ENCODE results near the gene TOMM20. TPM values are rescaled to one million over a fixed set of nuclear protein-coding genes. Genes with fewer than 3 reads are reported as not detected.
"Not testable (repeated sequence)": the region's sequence is repeated elsewhere in the genome, so short reads cannot be mapped to it uniquely, and the experiment has no call there.

The TOMM20 gene
- total and polyA plus RNA-seq, 2 experiments from 2014 or later: 75.7 to 103 TPM

GRCh38 chr1:235098991-235099390, 29.6 kb downstream of the TOMM20 start:
- Histone ChIP-seq H3F3A (ENCODE audit: insufficient read depth) (no peaks in the 10 kb centered on the region), H3K4me1 (ENCODE audit: insufficient read depth) (no peaks in the 10 kb centered on the region), H3K27me3 (replicated peaks; ENCODE audit: insufficient read depth) (no peaks in the 10 kb centered on the region), H3K79me2 (ENCODE audit: insufficient read depth) (no peaks in the 10 kb centered on the region), H3K9me2 (ENCODE audit: insufficient read depth) (no peaks in the 10 kb centered on the region), H3K4me2 (ENCODE audit: unreplicated experiment) (no peak overlapping the region), H3K36me3 (ENCODE audit: low read depth) (no peaks in the 10 kb centered on the region), H3K27ac (no peak overlapping the region), H2AFZ (no peak overlapping the region), H4K20me1 (ENCODE audit: insufficient read depth) (no peaks in the 10 kb centered on the region), H3K9me3 (ENCODE audit: low read depth) (no peaks in the 10 kb centered on the region), H3K9ac (no peak overlapping the region), H3K4me3 (no peak overlapping the region)
- in situ Hi-C loops (cut with MboI): no loop called here
- no peak for DNase-seq
- 88 to 95% methylated on average over 8 to 9 of the region's 9 CpGs for WGBS, 2 experiments (ENCODE audit: low coverage in 1 of 2, low lambda C conversion rate in 2 of 2, missing lambda C conversion rate in 2 of 2)
- TF ChIP-seq EZH2 (IDR thresholded peaks at IDR 0.05; ENCODE audit: insufficient read depth, poor library complexity, severe bottlenecking): no peak
- no peak for TF ChIP-seq EZH2phosphoT487 (IDR thresholded peaks at IDR 0.05; ENCODE audit: insufficient read depth, low read depth)

- H3K4me1 ChIP-seq (ENCODE audit: insufficient read depth): peaks cover 2% of the 10 kb centered on the region
- no peak overlapping the region for H2AFZ ChIP-seq
- no peaks in the 10 kb centered on the region for H3K36me3 ChIP-seq (ENCODE audit: low read depth)
- H3K4me2 ChIP-seq (ENCODE audit: unreplicated experiment): no peak overlapping the region
- H3K9me3 ChIP-seq (ENCODE audit: low read depth): no peaks in the 10 kb centered on the region
- H3K27me3 ChIP-seq (replicated peaks; ENCODE audit: insufficient read depth): no peaks in the 10 kb centered on the region
- DNase-seq: no peak
- no peak overlapping the region for H3K27ac ChIP-seq
- no peak overlapping the region for H3K9ac ChIP-seq
- no peaks in the 10 kb centered on the region for H3K9me2 ChIP-seq (ENCODE audit: insufficient read depth)
- no peak overlapping the region for H3K4me3 ChIP-seq
- WGBS, 2 experiments (ENCODE audit: low coverage in 1 of 2, low lambda C conversion rate in 2 of 2, missing lambda C conversion rate in 2 of 2): 84% methylated on average over 6 of the region's 6 CpGs
- no peaks in the 10 kb centered on the region for H4K20me1 ChIP-seq (ENCODE audit: insufficient read depth)
- no peaks in the 10 kb centered on the region for H3F3A ChIP-seq (ENCODE audit: insufficient read depth)
- no peaks in the 10 kb centered on the region for H3K79me2 ChIP-seq (ENCODE audit: insufficient read depth)
- TF ChIP-seq EZH2 (IDR thresholded peaks at IDR 0.05; ENCODE audit: insufficient read depth, poor library complexity, severe bottlenecking): no peak
- no peak for TF ChIP-seq EZH2phosphoT487 (IDR thresholded peaks at IDR 0.05; ENCODE audit: insufficient read depth, low read depth)
- in situ Hi-C loops (cut with MboI): no loop called here
Observed at GRCh38 chr1:235098547-235098946, 30.1 kb downstream of the TOMM20 start.

GRCh38 chr1:235097501-235097900, 31.1 kb downstream of the TOMM20 start:
- H3F3A ChIP-seq (ENCODE audit: insufficient read depth); H3K4me1 ChIP-seq (ENCODE audit: insufficient read depth); H3K27me3 ChIP-seq (replicated peaks; ENCODE audit: insufficient read depth); H3K27ac ChIP-seq; H3K4me3 ChIP-seq; H3K9ac ChIP-seq; H2AFZ ChIP-seq; DNase-seq; H3K36me3 ChIP-seq (ENCODE audit: low read depth); H3K79me2 ChIP-seq (ENCODE audit: insufficient read depth); H3K9me3 ChIP-seq (ENCODE audit: low read depth); in situ Hi-C loops (cut with MboI); H3K4me2 ChIP-seq (ENCODE audit: unreplicated experiment); H4K20me1 ChIP-seq (ENCODE audit: insufficient read depth); H3K9me2 ChIP-seq (ENCODE audit: insufficient read depth): not testable (repeated sequence)
- WGBS, 2 experiments (ENCODE audit: low coverage in 1 of 2, low lambda C conversion rate in 2 of 2, missing lambda C conversion rate in 2 of 2): 83 to 90% methylated on average over 14 of the region's 14 CpGs

GRCh38 chr1:235095938-235096562, 32.6 kb downstream of the TOMM20 start:
- no peak for DNase-seq
- no peaks in the 10 kb centered on the region for H3K79me2 ChIP-seq (ENCODE audit: insufficient read depth)
- no peak overlapping the region for H3K9ac ChIP-seq
- H3K27me3 ChIP-seq (replicated peaks; ENCODE audit: insufficient read depth): no peaks in the 10 kb centered on the region
- H3K4me1 ChIP-seq (ENCODE audit: insufficient read depth): peaks cover 8% of the 10 kb centered on the region
- no peaks in the 10 kb centered on the region for H3K36me3 ChIP-seq (ENCODE audit: low read depth)
- TF ChIP-seq EZH2phosphoT487 (IDR thresholded peaks at IDR 0.05; ENCODE audit: insufficient read depth, low read depth): no peak
- H3K4me2 ChIP-seq (ENCODE audit: unreplicated experiment): no peak overlapping the region
- no peaks in the 10 kb centered on the region for H3K9me2 ChIP-seq (ENCODE audit: insufficient read depth)
- H2AFZ ChIP-seq: no peak overlapping the region
- no peaks in the 10 kb centered on the region for H3K9me3 ChIP-seq (ENCODE audit: low read depth)
- in situ Hi-C loops (cut with MboI): no loop called here
- WGBS, 2 experiments (ENCODE audit: low coverage in 1 of 2, low lambda C conversion rate in 2 of 2, missing lambda C conversion rate in 2 of 2): 78 to 79% methylated on average over 6 of the region's 6 CpGs
- H3F3A ChIP-seq (ENCODE audit: insufficient read depth): no peaks in the 10 kb centered on the region
- H3K4me3 ChIP-seq: no peak overlapping the region
- H4K20me1 ChIP-seq (ENCODE audit: insufficient read depth): no peaks in the 10 kb centered on the region
- H3K27ac ChIP-seq: no peak overlapping the region
